Vagina (tissue), 2 donors: ENCODE measurements around the gene FAM3B.

Experiments
- CTCF ChIP-seq, 3 experiments: fragments of 450-650 bp in 2 of 3; fragments of 200-600 bp in 1 of 3; sonication (generic) in 1 of 3; IDR thresholded peaks; one replicate each; pipeline ENCODE4 v1.5.1; 2017 to 2019; ENCODE audit warnings: antibody characterized with exemption in 3 of 3, mild to moderate bottlenecking in 2 of 3, moderate library complexity in 2 of 3
- POLR2A ChIP-seq, 2 donors: fragments of 450-650 bp; IDR thresholded peaks; one replicate each; pipeline ENCODE4 v1.6.1; 2017; ENCODE audit warnings: antibody characterized with exemption in 2 of 2, mild to moderate bottlenecking in 2 of 2, moderate library complexity in 2 of 2

DNA sequence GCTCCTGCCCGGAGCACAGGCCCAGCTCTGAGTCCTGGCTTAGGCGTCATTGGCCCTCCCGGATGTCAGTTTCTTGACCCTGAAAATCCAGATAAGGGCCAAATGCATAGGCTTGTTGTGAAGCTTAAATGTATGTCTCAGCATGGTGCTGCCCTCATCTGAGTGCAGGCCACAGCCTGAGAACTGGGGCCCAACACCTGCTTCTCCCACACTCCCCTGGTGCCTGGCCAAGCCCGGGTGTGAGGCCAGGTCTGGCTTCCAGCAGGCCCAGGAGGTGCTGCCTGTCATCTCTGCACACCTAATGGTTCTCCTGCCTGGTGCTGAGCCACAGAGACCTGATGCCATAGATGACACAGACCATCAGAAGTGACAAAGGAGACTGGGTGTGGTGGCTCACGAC lies 59.3 kb downstream of the FAM3B start:
- TF ChIP-seq CTCF (IDR thresholded peaks at IDR 0.05) (no peak), POLR2A (IDR thresholded peaks at IDR 0.05) (no peak)
